K562 (cell line): ENCODE measurements around the gene MACF1. TPM values are rescaled to one million over a fixed set of nuclear protein-coding genes. Genes with fewer than 3 reads are reported as not detected.

Source experiments
- CBFB ChIP-seq: sonication (generic); formaldehyde crosslinking; IDR thresholded peaks from 2 replicates; pipeline ENCODE4 v1.4.0; 2020; ENCODE audit warnings: mild to moderate bottlenecking, missing genetic modification reagents
- CREB1 ChIP-seq, 2 experiments: sonication (generic) in 1 of 2; formaldehyde crosslinking in 1 of 2; IDR thresholded peaks; 2 replicates each; pipeline versions ENCODE4 v1.6.1 to v1.8.0; 2012 to 2022; ENCODE audit warnings: inconsistent platforms in 1 of 2, mild to moderate bottlenecking in 1 of 2, missing genetic modification reagents in 1 of 2, moderate library complexity in 1 of 2
- MAFK ChIP-seq: IDR thresholded peaks from 2 replicates; pipeline ENCODE4 v1.6.1; 2011; ENCODE audit warnings: low read length, improper control_type of control experiment
- MTA3 ChIP-seq: fragments of 450-650 bp; formaldehyde crosslinking; IDR thresholded peaks from 2 replicates; pipeline ENCODE4 v1.6.1; 2017; ENCODE audit warnings: mild to moderate bottlenecking, borderline replicate concordance
- NBN ChIP-seq: fragments of 450-650 bp; IDR thresholded peaks from 2 replicates; pipeline ENCODE4 v1.6.1; 2016; ENCODE audit warnings: low read depth, mild to moderate bottlenecking
- NCOR1 ChIP-seq: fragments of 450-650 bp; IDR thresholded peaks from 2 replicates; pipeline ENCODE4 v1.6.1; 2016; ENCODE audit warnings: mild to moderate bottlenecking, moderate library complexity
- SREBF2 ChIP-seq: sonication (generic); formaldehyde crosslinking; IDR thresholded peaks from 2 replicates; pipeline ENCODE4 v1.4.0; 2020; ENCODE audit warnings: mild to moderate bottlenecking, missing genetic modification reagents
- ZNF408 ChIP-seq: fragments of 250-450 bp; sonication (Bioruptor Pico); IDR thresholded peaks from 2 replicates; pipeline ENCODE4 v1.4.0; 2020; ENCODE audit warnings: low read depth, mild to moderate bottlenecking, moderate library complexity
- polyA plus RNA-seq, 8 experiments: library from polyadenylated mRNA; depleted of rRNA in 4 of 8; stranded (reverse) in 5 of 8; unstranded in 3 of 8; fragments of >200 nt; fragmentation: Nextera tagmentation in 2 of 8; fragmentation: Illumina TruSeq in 1 of 8; extraction: Ambion mirVana in 2 of 8; extraction: Trizol in 1 of 8; gene quantifications; 2 replicates each; pipeline versions ENCODE4 v1.2.1 to v1.2.3, GENCODE V29; 2011 to 2014; ENCODE audit warnings: inconsistent platforms in 1 of 8, missing spikeins in 1 of 8
- total RNA-seq, 7 experiments: library from RNA; depleted of rRNA in 6 of 7; stranded (reverse); fragments of >200 nt in 6 of 7; fragmentation: Illumina TruSeq in 2 of 7; extraction: Trizol in 2 of 7; gene quantifications; 2 replicates each; pipeline versions ENCODE4 v1.2.1 to v1.2.3, GENCODE V29; 2011 to 2021; ENCODE audit warnings: low replicate concordance in 1 of 7
- TF ChIP-seq, protein P1 (sequence below), 2 experiments: fragments of 450-650 bp in 1 of 2; sonication (generic) in 1 of 2; formaldehyde crosslinking in 1 of 2; IDR thresholded peaks; 2 replicates each; pipeline versions ENCODE4 v1.7.1 to v1.9.0; 2016 to 2022; ENCODE audit warnings: inconsistent platforms in 1 of 2, mild to moderate bottlenecking in 1 of 2, missing genetic modification reagents in 1 of 2
- TF ChIP-seq, protein P2 (sequence below): fragments of 150-350 bp; conservative IDR thresholded peaks from 2 replicates; pipeline ENCODE4 v1.6.1; 2014; ENCODE audit warnings: low read length
- TF ChIP-seq, protein P3 (sequence below): sonication (generic); formaldehyde crosslinking; IDR thresholded peaks from 2 replicates; pipeline ENCODE4 v1.8.1; 2023; ENCODE audit warnings: mild to moderate bottlenecking, missing genetic modification reagents

MACF1 gene
- total and polyA plus RNA-seq, 9 of the 15 experiments (the other 6 are each of a cell fraction or from before 2014, with no cell fraction given) = 13.2 to 232 (median 112) TPM

DNA sequence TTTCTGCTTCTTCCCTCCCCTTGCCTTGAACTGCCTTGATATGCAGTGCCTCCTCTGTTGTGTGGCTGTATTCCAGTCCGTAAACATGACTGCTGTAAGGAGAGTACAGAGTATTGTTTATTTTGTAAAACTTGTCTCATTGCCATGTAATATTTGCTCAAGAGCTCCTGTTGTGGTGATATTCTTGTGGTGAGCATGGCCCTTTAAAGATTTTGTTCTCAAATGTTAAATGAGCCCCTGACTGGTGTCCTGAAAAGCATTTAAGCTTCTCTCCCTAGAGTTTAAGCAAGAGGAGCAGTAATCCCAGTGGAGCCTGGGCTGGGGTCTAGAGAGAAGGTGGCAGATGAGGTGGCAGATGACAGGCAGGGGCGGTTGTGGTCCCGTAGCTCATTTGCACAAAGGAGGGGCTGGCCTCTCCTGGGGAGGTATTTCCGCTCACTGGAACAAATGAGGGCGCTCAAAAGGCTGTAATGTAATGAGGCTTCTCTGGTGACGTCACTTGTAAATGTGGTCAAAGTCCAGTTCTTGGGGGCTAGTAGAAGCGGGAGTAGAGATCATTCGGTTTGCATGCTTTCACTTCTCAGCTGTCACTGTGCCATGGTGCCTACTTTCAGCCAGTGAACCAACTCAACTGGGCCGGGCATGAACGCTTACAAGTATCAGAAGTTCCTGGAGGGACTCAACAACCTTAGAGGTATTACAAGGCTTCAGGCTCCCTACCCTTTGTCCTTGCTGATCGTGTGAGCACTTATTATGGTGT lies 46.0 kb upstream of the MACF1 start (continued):
- TF ChIP-seq, protein P1, sequence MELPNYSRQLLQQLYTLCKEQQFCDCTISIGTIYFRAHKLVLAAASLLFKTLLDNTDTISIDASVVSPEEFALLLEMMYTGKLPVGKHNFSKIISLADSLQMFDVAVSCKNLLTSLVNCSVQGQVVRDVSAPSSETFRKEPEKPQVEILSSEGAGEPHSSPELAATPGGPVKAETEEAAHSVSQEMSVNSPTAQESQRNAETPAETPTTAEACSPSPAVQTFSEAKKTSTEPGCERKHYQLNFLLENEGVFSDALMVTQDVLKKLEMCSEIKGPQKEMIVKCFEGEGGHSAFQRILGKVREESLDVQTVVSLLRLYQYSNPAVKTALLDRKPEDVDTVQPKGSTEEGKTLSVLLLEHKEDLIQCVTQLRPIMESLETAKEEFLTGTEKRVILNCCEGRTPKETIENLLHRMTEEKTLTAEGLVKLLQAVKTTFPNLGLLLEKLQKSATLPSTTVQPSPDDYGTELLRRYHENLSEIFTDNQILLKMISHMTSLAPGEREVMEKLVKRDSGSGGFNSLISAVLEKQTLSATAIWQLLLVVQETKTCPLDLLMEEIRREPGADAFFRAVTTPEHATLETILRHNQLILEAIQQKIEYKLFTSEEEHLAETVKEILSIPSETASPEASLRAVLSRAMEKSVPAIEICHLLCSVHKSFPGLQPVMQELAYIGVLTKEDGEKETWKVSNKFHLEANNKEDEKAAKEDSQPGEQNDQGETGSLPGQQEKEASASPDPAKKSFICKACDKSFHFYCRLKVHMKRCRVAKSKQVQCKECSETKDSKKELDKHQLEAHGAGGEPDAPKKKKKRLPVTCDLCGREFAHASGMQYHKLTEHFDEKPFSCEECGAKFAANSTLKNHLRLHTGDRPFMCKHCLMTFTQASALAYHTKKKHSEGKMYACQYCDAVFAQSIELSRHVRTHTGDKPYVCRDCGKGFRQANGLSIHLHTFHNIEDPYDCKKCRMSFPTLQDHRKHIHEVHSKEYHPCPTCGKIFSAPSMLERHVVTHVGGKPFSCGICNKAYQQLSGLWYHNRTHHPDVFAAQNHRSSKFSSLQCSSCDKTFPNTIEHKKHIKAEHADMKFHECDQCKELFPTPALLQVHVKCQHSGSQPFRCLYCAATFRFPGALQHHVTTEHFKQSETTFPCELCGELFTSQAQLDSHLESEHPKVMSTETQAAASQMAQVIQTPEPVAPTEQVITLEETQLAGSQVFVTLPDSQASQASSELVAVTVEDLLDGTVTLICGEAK (IDR thresholded peaks at IDR 0.05) = peak; percentile 65
- TF ChIP-seq, protein P1 (CRISPR knock-in tag; IDR thresholded peaks at IDR 0.05) = no peak
- TF ChIP-seq MTA3 (peak; percentile 75; the same call in 1 of the 2 replicates), NCOR1 (no peak), ZNF408 (CRISPR knock-in tag) (no peak), SREBF2 (CRISPR knock-in tag) (no peak), MAFK (peak; percentile 23; the same call in 1 of the 2 replicates), CREB1 (IDR thresholded peaks at IDR 0.05) (peak; percentile 87), CREB1 (CRISPR knock-in tag; IDR thresholded peaks at IDR 0.05) (peak; percentile 82), CBFB (CRISPR knock-in tag) (peak; percentile 37; the same call in 1 of the 2 replicates), NBN (peak; percentile 88)
- TF ChIP-seq, protein P2, sequence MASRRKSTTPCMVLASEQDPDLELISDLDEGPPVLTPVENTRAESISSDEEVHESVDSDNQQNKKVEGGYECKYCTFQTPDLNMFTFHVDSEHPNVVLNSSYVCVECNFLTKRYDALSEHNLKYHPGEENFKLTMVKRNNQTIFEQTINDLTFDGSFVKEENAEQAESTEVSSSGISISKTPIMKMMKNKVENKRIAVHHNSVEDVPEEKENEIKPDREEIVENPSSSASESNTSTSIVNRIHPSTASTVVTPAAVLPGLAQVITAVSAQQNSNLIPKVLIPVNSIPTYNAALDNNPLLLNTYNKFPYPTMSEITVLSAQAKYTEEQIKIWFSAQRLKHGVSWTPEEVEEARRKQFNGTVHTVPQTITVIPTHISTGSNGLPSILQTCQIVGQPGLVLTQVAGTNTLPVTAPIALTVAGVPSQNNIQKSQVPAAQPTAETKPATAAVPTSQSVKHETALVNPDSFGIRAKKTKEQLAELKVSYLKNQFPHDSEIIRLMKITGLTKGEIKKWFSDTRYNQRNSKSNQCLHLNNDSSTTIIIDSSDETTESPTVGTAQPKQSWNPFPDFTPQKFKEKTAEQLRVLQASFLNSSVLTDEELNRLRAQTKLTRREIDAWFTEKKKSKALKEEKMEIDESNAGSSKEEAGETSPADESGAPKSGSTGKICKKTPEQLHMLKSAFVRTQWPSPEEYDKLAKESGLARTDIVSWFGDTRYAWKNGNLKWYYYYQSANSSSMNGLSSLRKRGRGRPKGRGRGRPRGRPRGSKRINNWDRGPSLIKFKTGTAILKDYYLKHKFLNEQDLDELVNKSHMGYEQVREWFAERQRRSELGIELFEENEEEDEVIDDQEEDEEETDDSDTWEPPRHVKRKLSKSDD = no peak
- TF ChIP-seq, protein P3, sequence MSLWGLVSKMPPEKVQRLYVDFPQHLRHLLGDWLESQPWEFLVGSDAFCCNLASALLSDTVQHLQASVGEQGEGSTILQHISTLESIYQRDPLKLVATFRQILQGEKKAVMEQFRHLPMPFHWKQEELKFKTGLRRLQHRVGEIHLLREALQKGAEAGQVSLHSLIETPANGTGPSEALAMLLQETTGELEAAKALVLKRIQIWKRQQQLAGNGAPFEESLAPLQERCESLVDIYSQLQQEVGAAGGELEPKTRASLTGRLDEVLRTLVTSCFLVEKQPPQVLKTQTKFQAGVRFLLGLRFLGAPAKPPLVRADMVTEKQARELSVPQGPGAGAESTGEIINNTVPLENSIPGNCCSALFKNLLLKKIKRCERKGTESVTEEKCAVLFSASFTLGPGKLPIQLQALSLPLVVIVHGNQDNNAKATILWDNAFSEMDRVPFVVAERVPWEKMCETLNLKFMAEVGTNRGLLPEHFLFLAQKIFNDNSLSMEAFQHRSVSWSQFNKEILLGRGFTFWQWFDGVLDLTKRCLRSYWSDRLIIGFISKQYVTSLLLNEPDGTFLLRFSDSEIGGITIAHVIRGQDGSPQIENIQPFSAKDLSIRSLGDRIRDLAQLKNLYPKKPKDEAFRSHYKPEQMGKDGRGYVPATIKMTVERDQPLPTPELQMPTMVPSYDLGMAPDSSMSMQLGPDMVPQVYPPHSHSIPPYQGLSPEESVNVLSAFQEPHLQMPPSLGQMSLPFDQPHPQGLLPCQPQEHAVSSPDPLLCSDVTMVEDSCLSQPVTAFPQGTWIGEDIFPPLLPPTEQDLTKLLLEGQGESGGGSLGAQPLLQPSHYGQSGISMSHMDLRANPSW (CRISPR knock-in tag) = 0 out of 2 replicates have a peak, but pooled peaks have one; percentile 50
